ENCODE data around the gene CDK15. TPM values are rescaled to one million over a fixed set of nuclear protein-coding genes. Genes with fewer than 3 reads are reported as not detected.

CDK15 gene
- total RNA-seq, 2 donors from 2014 or later: 0.47 to 0.72 TPM

GRCh38 chr2:201880993-201881611 lies 74.8 kb downstream of the CDK15 start:
- intact Hi-C loops (cut with DNase I): no loop called here
- Histone ChIP-seq H3K9ac (ENCODE audit: low read depth in 2 of 2, low read length in 2 of 2) (no peak overlapping the region), H3K4me1 (no peaks in the 10 kb centered on the region), H3K36me3 (no peaks in the 10 kb centered on the region), H3K4me3 (no peak overlapping the region), H3K27ac (no peak overlapping the region), H3K27me3 (no peaks in the 10 kb centered on the region), H3K9me3 (no peaks in the 10 kb centered on the region)
- no peak for TF ChIP-seq CTCF (IDR thresholded peaks at IDR 0.05)
- DNase-seq: no peak

DNA sequence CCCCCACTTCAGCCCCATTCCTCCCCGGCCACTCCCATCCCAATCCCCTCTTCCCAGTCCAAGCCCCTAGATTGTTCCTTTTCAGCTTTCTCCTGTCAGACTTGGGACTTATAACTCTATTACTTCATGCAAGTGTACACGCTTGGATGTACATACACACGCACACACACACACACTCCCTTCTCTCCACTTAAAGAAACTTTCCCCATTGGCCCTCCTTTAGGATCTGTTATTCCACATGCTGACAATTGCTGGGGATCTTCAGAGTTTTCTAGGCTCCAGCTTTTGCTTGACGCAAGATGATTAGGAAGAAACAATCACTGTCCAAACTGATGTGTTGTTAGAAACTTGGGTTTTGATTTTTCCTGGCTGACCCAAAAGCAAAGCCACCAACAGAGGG lies 75.4 kb downstream of the CDK15 start:
- Histone ChIP-seq H3K27ac (no peak overlapping the region), H3K9me3 (no peaks in the 10 kb centered on the region), H3K4me3 (no peak overlapping the region), H3K36me3 (no peaks in the 10 kb centered on the region), H3K4me1 (no peaks in the 10 kb centered on the region), H3K9ac (ENCODE audit: low read depth in 2 of 2, low read length in 2 of 2) (no peak overlapping the region), H3K27me3 (no peaks in the 10 kb centered on the region)
- intact Hi-C loops (cut with DNase I): no loop called here
- no peak for DNase-seq
- no peak for TF ChIP-seq CTCF (IDR thresholded peaks at IDR 0.05)

DNA sequence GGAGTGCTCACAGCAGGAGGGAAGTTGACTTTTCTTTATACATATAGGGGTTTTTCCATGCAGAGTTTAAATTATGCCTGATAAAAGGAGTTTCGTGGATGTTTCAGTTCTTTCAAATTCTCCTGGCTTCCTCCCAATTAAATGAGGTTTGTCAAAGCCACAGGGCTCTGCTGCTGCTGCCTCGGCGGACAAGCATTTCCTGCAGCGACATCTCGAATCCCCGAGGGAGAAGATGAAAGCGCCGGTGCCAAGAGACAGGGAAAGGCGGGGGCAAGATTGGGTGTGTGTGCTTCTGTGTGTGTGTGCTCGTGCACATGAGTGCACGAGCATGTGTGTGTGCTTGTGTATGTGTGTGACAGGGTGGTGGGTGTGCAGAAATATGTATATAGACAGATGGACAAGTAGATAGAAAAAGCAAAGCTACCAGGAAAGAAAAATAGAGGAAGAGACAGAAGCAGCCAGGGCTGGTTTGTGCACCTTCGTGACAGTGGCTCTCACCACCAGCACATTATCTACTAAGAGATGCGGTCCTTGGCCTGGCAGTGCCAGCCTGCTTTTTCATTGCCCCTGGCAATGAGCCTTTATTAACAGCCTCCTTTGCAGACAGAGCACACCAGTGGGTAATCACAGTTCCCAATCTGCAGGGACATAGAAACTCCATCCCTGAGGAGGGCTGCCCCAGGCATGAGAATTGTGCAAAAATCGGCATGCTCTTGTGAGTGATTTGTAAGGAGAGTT lies 76.2 kb downstream of the CDK15 start:
- Histone ChIP-seq H3K9ac (ENCODE audit: low read depth in 2 of 2, low read length in 2 of 2) (no peak overlapping the region), H3K4me3 (no peak overlapping the region), H3K36me3 (no peaks in the 10 kb centered on the region), H3K27ac (no peak overlapping the region), H3K9me3 (no peaks in the 10 kb centered on the region), H3K4me1 (no peaks in the 10 kb centered on the region), H3K27me3 (no peaks in the 10 kb centered on the region)
- no peak for TF ChIP-seq CTCF (IDR thresholded peaks at IDR 0.05)
- intact Hi-C loops (cut with DNase I): no loop called here
- no peak for DNase-seq

DNA sequence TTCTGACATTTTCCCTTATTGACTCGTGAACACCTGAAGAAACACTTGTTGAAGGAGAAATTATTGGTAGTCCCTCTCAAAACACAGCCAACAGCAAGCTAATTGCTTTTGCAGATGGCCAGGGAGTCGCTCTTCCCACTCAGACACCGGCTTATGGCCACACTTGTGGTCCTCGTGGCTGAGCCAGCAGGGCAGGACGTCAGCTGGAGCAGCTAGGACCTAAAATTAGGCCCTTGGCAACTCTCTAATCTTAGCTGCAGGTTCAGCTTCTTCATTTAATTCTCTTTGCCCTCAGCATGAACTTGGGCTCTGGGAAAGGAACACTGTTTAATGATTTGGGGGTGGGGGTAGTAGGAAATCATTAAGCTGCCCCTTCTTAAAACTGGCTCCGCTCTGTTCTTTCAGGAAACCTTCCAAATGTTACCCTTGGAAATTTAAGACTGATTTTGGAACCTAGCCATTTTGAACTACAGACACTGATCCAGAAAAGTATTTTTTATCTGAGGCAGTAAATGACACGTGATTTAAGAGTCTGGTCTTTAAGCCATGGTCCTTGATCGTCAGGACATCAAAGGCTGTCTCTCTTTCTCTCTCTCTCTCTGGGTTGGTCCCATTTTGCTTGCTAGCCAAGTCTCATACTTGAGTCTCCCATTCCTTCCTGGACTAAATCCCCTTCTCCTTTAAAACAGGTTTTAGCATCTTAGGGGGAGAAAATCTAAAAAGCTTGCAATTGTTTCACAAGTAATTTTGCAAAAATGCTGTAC lies 77.5 kb downstream of the CDK15 start:
- TF ChIP-seq CTCF (IDR thresholded peaks at IDR 0.05): no peak
- intact Hi-C loops (cut with DNase I): no loop called here
- no peak for DNase-seq
- Histone ChIP-seq H3K9ac (ENCODE audit: low read depth in 2 of 2, low read length in 2 of 2) (no peak overlapping the region), H3K27ac (no peak overlapping the region), H3K36me3 (no peaks in the 10 kb centered on the region), H3K27me3 (no peaks in the 10 kb centered on the region), H3K4me3 (no peak overlapping the region), H3K9me3 (no peaks in the 10 kb centered on the region), H3K4me1 (no peaks in the 10 kb centered on the region)

- no peaks in the 10 kb centered on the region for H3K36me3 ChIP-seq
- no peaks in the 10 kb centered on the region for H3K9me3 ChIP-seq
- no peak overlapping the region for H3K9ac ChIP-seq (ENCODE audit: low read depth in 2 of 2, low read length in 2 of 2)
- intact Hi-C loops (cut with DNase I): no loop called here
- no peak for DNase-seq
- H3K4me1 ChIP-seq: no peaks in the 10 kb centered on the region
- no peak overlapping the region for H3K4me3 ChIP-seq
- no peaks in the 10 kb centered on the region for H3K27me3 ChIP-seq
- no peak for TF ChIP-seq CTCF (IDR thresholded peaks at IDR 0.05)
- no peak overlapping the region for H3K27ac ChIP-seq
Observed at GRCh38 chr2:201886504-201886903, 80.2 kb downstream of the CDK15 start.
